OCI-LY3 (cell line): Measurements from ENCODE around the gene TAS1R2.

Experiments
- H2AFZ ChIP-seq: fragments of 200-600, 300-600 bp; shearing (Covaris generic); 2 replicates; pipeline ENCODE4 v1.6.0; 2014; ENCODE audit warnings: antibody characterized with exemption, low read depth, low read length
- H3K27ac ChIP-seq: fragments of 200-600, 300-600 bp; sonication (generic); 2 replicates; pipeline ENCODE4 v1.5.1; 2014; ENCODE audit warnings: mild to moderate bottlenecking, low read length, moderate library complexity, mixed read lengths
- H3K27me3 ChIP-seq: fragments of 200-600, 300-600 bp; sonication (generic); 2 replicates; pipeline ENCODE4 v1.6.1; 2014; ENCODE audit warnings: low read depth, low read length, mixed read lengths
- H3K36me3 ChIP-seq: fragments of 200-600, 300-600 bp; sonication (generic); replicated peaks from 2 replicates; pipeline ENCODE3; 2014; ENCODE audit warnings: low read depth, low read length, mixed read lengths
- H3K4me1 ChIP-seq: fragments of 300-600, 200-600 bp; sonication (generic); 2 replicates; pipeline ENCODE4 v1.6.1; 2014; ENCODE audit warnings: low read length, mixed read lengths
- H3K4me2 ChIP-seq: fragments of 200-600, 300-600 bp; sonication (generic); 2 replicates; pipeline ENCODE4 v1.6.1; 2014; ENCODE audit warnings: low read length, mixed read lengths
- H3K4me3 ChIP-seq: fragments of 300-600, 200-600 bp; sonication (generic); 2 replicates; pipeline ENCODE4 v1.5.1; 2014; ENCODE audit warnings: antibody characterized with exemption, mild to moderate bottlenecking, low read length, moderate library complexity
- H3K79me2 ChIP-seq: fragments of 300-600, 200-600 bp; shearing (Covaris generic); 2 replicates; pipeline ENCODE4 v1.6.1; 2014; ENCODE audit warnings: mild to moderate bottlenecking, low read length, mixed read lengths
- H3K9ac ChIP-seq: fragments of 300-600, 200-600 bp; shearing (Covaris generic); 2 replicates; pipeline ENCODE4 v1.6.0; 2014; ENCODE audit warnings: mild to moderate bottlenecking, low read length, moderate library complexity
- H3K9me3 ChIP-seq: fragments of 200-600, 300-600 bp; shearing (Covaris generic); 2 replicates; pipeline ENCODE4 v1.6.1; 2014; ENCODE audit warnings: low read length, mixed read lengths; ENCODE audit not compliant: insufficient read depth
- H4K20me1 ChIP-seq: fragments of 200-600, 300-600 bp; sonication (generic); 2 replicates; pipeline ENCODE4 v1.6.1; 2016; ENCODE audit warnings: low read length, mixed read lengths; ENCODE audit not compliant: insufficient read depth
- EZH2phosphoT487 ChIP-seq: fragments of 200-600 bp; shearing (Covaris generic); IDR thresholded peaks from 2 replicates; pipeline ENCODE4 v1.6.1; 2018; ENCODE audit warnings: antibody characterized with exemption, mixed run types, low read depth
- TF ChIP-seq, protein P1 (sequence below): fragments of 200-600, 300-600 bp; sonication (generic); IDR thresholded peaks from 2 replicates; pipeline ENCODE4 v1.5.1; 2014; ENCODE audit warnings: antibody characterized with exemption, low read length, low read depth

The TAS1R2 gene

GRCh38 chr1:18869847-18870594 is 10.6 kb upstream of the TAS1R2 start:
- Histone ChIP-seq H3K27me3 (no peaks in the 10 kb centered on the region), H3K27ac (no peak overlapping the region), H3K4me2 (no peak overlapping the region), H3K36me3 (no peaks in the 10 kb centered on the region), H4K20me1 (no peaks in the 10 kb centered on the region), H3K79me2 (no peaks in the 10 kb centered on the region), H3K4me1 (no peaks in the 10 kb centered on the region), H2AFZ (no peak overlapping the region), H3K9ac (no peak overlapping the region), H3K4me3 (no peak overlapping the region), H3K9me3 (no peaks in the 10 kb centered on the region)
- TF ChIP-seq, protein P1, sequence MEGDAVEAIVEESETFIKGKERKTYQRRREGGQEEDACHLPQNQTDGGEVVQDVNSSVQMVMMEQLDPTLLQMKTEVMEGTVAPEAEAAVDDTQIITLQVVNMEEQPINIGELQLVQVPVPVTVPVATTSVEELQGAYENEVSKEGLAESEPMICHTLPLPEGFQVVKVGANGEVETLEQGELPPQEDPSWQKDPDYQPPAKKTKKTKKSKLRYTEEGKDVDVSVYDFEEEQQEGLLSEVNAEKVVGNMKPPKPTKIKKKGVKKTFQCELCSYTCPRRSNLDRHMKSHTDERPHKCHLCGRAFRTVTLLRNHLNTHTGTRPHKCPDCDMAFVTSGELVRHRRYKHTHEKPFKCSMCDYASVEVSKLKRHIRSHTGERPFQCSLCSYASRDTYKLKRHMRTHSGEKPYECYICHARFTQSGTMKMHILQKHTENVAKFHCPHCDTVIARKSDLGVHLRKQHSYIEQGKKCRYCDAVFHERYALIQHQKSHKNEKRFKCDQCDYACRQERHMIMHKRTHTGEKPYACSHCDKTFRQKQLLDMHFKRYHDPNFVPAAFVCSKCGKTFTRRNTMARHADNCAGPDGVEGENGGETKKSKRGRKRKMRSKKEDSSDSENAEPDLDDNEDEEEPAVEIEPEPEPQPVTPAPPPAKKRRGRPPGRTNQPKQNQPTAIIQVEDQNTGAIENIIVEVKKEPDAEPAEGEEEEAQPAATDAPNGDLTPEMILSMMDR, result no peak
- no peak for TF ChIP-seq EZH2phosphoT487

GRCh38 chr1:18868801-18869424 is 9.5 kb upstream of the TAS1R2 start:
- Histone ChIP-seq H3K4me3 (no peak overlapping the region), H3K4me1 (no peaks in the 10 kb centered on the region), H3K9ac (no peak overlapping the region), H2AFZ (no peak overlapping the region), H3K4me2 (no peak overlapping the region), H4K20me1 (no peaks in the 10 kb centered on the region), H3K36me3 (no peaks in the 10 kb centered on the region), H3K27ac (no peak overlapping the region), H3K79me2 (no peaks in the 10 kb centered on the region), H3K27me3 (no peaks in the 10 kb centered on the region), H3K9me3 (no peaks in the 10 kb centered on the region)
- TF ChIP-seq, protein P1, result no peak
- TF ChIP-seq EZH2phosphoT487, result no peak

- no peak overlapping the region for H3K4me3 ChIP-seq
- H3K4me2 ChIP-seq, result no peak overlapping the region
- no peaks in the 10 kb centered on the region for H3K4me1 ChIP-seq
- no peaks in the 10 kb centered on the region for H3K9me3 ChIP-seq
- H3K9ac ChIP-seq, result no peak overlapping the region
- H3K27me3 ChIP-seq, result no peaks in the 10 kb centered on the region
- no peaks in the 10 kb centered on the region for H4K20me1 ChIP-seq
- no peak for TF ChIP-seq EZH2phosphoT487
- TF ChIP-seq, protein P1, result no peak
- no peaks in the 10 kb centered on the region for H3K79me2 ChIP-seq
- no peaks in the 10 kb centered on the region for H3K36me3 ChIP-seq
- H2AFZ ChIP-seq, result no peak overlapping the region
- H3K27ac ChIP-seq, result no peak overlapping the region
These were observed 8.9 kb upstream of the TAS1R2 start for GRCh38 chr1:18868354-18868753.

DNA sequence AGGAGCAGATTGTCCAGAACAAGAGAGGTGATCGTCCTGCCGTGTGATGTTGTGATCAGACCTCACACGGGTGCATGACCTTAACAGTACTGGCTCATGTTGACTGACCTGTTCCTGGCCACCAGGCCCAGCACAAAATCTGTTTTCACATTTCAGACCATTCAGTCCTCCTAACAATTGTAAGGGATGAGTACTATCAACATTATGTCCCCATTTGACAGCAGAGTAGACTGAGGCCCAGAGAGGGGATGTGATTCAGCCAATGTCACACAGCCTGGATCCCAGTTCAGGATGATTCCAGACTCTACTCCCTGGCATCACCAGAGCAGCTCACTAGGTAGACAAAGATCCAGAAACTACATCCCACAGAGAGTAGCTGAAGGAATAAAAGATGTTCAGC is 7.4 kb upstream of the TAS1R2 start:
- Histone ChIP-seq H3K4me3 (no peak overlapping the region), H3K9ac (no peak overlapping the region), H3K4me1 (no peaks in the 10 kb centered on the region), H3K27me3 (no peaks in the 10 kb centered on the region), H3K36me3 (no peaks in the 10 kb centered on the region), H3K4me2 (no peak overlapping the region), H4K20me1 (no peaks in the 10 kb centered on the region), H3K9me3 (no peaks in the 10 kb centered on the region), H2AFZ (no peak overlapping the region), H3K79me2 (no peaks in the 10 kb centered on the region), H3K27ac (no peak overlapping the region)
- TF ChIP-seq EZH2phosphoT487, result no peak
- TF ChIP-seq, protein P1, result no peak
